GM21447 (cell line): ENCODE results near the gene STOML2.

ENCODE experiments used
- ATAC-seq: cut with Tn5 transposase; IDR thresholded peaks from one replicate; pipeline ENCODE4 v1.9.1; 2021; ENCODE audit not compliant: unreplicated experiment

Gene STOML2

DNA sequence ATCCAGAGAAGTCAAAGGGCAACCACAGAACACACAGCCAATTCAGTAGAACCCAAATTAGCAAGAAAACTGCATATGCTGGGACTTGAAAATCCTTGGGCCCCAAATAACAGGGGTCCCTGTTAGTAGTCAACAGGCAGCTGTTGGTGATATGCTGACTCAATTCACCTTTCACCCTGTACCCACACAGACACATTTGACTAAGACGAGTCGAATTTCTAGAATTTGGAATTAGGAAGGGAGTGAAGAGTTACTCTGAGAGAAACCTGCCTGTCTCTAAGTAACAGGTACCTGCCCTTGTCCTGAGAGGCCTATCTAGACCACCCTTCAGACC is 29.7 kb downstream of the STOML2 start:
- ATAC-seq: no peak

DNA sequence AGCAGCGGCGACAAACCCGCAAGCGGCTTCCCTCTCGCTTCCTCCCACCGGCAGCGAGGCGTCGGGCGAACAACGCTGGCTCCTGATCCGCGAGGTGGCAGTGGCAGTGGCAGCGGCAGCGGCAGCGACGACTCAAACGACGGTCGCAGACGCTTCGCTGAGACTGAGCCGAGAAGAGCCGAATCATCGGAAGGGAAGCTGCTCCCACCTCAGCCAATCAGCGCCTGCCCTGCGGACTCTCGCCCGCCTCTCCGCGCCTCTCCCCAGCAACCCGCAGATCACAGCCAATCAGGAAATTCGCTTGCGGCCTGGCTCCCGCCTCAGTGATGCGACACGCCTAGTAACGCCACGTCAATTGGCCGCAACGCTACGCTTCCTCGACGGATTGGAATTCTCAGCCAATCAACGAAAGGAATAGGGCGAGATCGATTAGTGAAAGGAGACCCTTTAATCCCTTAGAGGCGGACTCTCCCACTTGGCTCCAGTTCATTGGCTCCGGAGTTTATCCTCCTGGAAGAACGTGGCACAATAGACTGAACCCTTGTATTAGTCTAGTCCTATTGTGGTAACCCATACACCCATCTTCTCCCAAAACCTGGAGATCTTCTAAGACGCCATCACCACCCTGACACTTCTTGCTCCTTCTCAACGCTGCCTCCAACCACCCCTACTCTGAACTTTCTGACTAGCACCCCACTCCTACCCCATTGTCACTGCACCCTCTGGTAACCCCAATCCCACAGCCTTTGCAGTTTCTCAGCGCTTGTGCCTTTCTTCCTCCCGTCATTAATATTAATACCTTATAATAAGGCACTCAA is 30.3 kb downstream of the STOML2 start, which contains the start of gene VCP:
VCP (minus strand) TSS at position 165 of the 818 bp plus-strand sequence. CDS start 272 bp downstream, outside the sequence.
- peak; percentile 82 for ATAC-seq

DNA sequence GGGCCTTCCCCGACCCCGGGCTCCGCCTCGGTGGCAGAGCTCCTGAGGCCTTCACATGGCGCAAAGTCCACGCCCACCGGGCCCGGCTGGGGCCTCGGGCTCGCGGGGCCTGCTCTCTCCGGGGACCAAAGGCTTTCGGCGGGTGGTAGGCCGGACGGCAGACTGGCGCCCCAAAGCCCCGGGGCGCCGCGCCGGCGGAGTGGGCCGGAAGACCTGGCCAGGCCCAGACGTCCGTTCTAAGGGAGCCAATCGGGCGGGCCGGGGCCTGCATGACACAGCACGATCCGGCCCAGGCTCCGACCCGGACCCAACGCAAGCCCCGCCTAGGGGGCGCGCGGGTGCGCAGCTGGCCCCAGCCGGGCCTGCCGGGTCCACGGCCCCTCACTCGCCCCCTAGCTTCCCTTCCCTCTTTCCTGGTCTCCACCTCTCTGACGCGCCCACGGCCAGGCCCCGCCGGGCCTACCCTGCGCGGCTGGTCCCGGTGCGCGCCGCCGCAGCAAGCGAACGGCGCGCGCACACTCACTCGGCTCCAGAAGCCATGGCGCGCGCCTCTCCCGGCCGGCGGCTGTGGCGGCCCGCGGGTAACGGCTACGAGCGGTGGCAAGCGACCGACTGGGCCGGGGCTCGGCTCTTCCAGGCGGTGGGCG is 31.0 kb downstream of the STOML2 start:
- peak; percentile 46 for ATAC-seq

DNA sequence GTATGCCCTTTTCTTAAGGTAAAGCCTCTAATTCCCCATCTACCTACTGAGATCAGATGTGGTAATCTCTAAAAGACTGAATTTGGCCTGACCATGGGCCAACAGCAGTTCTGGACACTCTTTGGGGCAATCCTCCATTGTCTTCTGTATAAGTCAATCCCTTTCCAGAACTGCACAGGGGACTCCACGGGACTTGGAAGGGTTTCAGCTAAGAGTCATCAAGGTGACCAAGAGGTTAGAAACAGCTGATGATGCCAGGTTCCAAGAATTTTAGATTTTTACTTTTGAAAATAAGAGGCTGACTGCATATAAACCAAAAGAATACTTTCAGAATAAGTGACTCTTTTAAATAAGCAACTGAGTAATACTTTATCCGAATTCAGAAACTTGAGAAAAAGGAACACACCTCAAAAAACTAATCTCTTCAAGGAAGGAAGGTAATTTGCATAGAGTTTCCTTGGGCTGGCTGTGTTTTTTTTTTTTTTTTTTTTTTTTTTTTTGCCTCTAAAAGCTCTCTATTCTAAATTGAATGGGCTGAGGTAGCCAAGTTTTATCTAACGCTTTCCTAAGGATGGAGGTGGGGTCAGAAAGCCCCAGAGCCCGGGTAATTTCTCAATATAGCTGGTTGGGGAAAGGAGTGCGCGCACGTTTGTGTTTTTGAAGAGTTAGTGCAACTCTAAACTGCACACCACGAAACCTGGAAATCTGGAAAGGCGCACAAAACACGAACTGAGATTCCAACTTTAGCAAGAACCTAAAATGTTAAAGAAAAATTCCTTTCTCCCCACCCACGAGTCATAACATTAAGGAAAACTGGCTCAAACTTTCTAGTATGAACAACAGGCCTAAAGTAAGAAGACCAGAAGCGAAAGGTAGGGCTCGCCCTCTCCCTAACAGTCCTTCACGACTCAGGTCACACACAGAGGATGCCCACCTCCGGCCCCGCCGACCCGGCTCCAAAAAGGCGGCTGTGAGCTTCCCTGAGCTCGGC is 31.8 kb downstream of the STOML2 start:
- no peak for ATAC-seq

DNA sequence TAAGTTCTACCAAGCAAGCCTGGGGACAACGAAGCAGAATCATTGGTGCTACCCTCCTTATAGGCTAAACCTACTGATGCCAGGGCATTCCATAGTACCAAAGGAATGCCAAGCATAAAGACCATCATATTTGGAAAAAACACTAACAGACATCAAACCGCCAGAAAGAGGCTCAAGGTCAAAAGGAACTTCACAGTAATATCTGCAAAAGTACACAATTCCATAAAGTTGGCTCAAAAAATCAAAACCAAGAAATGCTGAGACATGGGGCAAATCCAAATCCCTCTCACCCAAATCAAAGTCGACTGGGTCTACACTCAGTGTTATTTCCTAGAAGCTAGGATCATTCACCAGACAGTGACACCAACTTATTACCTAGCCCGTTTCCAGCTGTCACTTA is 33.9 kb downstream of the STOML2 start:
- no peak for ATAC-seq

DNA sequence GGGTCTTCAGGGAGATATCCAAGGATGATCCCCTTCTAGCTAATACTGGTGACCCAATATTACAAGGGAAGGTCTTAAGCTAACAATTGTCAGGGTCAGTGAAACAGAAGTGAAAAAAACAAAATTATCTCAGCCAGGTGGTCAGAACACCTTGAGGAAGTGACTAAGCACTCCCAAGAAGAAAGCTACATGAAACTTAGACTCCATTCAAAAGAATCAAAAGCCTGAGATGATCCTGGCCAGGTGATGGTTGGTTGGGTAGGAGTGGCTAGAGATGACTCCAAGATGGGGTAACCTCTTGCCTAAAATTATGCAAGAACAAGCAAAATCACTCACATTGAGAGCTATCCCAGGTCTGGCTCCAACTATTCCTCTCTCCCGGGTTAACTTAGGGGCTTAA is 35.9 kb downstream of the STOML2 start:
- ATAC-seq: no peak

DNA sequence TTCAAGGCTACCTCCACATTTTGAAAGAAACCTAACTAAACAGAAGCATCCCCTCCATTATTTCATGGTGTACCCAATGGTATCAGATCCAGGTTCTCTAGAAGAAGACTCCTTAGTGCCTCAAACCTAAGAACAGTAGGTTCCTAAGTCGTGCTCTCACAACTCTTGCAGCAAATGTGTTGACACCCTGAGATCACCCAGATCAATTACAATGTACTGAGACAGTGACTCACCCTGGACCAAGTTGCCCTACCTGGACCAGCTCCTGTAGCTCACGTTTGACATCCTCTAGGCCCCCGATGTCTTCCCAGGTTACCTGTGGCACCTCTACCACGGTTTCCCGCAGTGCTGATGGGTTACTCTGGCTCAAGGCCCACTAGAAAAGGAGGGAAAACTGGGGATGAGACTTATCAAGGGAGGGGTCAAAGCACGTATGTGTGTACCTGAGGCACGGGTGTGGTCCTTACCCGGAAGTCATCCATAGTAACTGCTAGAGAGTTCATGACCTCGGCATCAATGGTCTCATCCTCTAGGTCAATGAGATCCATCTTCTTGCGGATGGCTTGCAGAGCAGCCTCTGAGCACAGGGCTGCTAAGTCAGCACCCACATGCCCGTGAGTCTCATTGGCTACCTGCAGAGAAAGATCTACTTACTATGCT is 42.3 kb downstream of the STOML2 start:
- ATAC-seq: no peak

DNA sequence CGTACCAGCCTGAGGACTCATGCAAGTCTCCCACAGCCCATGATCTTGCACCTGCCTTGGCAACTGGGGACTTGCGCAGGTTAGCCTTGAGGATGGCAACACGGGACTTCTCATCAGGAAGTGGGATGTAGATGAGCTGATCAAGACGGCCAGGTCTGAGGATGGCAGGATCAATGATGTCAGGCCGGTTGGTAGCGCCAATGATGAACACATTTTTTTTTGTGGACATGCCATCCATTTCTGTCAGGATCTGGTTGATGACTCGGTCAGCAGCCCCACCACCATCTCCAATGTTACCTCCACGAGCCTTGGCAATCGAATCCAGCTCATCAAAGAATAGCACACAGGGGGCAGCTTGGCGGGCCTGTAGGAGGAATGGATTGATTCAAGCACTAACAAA is 43.5 kb downstream of the STOML2 start:
- ATAC-seq: no peak

DNA sequence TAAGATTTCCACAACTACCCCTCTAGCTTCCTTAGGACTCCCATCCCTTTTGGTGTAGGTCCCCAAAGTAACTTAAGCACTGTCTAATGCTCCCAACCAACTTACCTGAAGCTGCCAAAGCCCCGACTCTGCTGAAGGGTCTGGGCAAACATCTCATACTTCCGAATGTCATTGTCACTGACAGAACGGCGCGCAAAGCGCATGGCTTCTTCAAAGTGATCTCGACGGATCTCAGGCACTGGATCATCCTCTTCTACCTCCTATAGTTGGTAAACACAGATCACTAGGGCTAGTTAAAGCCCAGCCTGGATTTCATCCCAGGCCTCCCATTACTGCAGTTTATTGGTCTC is 45.7 kb downstream of the STOML2 start:
- no peak for ATAC-seq

DNA sequence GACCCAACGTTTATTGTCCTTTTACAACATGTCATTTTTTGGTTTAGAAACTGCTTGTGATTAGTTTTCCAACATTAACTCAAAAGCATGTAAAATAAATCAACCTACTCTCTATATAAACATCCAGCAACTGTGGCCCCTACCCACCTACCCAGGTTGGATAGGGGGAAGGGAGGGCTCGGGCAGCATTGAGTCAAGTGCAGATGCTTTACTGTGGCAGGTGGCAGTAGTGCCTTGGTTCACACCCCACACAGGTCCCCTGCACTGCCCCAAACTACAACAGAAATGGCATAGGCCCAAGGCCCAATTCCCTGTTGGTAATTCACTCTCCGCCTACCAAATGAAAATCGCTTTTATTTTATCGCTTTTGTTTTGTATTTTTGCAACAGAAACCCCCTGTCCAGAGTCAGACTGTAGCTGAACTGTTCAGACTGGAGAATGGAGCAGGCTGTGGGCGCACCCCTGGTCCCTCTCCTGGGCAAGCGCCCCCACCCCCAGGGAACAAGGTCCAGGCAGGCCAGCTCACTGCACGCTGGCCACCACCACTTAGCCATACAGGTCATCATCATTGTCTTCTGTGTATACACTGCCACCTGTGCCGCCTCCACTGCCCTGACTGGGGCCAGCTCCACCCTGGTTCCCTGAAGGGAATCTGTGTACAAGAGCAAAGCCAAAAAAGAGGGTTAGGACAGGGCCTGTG is 46.2 kb downstream of the STOML2 start:
- ATAC-seq: no peak

DNA sequence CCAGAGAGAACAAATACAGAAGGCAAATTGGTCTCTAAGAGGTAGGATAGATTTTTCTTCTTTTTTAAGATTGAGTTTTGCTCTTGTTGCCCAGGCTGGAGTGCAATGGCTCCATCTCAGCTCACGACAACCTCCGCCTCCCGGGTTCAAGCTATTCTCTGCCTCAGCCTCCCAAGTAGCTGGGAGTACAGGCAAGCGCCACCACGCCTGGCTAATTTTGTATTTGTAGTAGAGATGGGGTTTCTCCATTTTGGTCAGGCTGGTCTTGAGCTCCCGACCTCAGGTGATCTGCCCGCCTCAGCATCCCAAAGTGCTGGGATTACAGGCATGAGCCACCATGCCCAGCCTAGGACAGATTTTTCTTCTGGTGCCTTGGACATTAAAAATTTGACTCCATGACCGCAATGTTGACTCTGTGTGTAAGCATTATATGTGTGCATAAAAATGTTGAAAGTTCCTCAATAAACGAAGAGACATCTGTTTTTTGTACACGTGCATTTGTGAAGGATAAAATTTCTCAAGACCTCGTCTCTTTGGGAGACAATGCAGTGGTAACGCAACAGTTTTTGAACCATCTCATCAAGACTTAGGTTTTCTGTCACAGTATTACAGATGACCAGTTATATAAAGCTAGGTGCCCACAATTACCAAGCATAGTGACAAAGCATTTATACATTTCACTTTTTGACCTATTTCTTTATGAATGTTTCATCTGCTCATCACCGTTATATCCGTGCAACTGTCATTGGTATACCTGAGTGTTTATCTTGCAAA is 47.9 kb downstream of the STOML2 start:
- no peak for ATAC-seq

DNA sequence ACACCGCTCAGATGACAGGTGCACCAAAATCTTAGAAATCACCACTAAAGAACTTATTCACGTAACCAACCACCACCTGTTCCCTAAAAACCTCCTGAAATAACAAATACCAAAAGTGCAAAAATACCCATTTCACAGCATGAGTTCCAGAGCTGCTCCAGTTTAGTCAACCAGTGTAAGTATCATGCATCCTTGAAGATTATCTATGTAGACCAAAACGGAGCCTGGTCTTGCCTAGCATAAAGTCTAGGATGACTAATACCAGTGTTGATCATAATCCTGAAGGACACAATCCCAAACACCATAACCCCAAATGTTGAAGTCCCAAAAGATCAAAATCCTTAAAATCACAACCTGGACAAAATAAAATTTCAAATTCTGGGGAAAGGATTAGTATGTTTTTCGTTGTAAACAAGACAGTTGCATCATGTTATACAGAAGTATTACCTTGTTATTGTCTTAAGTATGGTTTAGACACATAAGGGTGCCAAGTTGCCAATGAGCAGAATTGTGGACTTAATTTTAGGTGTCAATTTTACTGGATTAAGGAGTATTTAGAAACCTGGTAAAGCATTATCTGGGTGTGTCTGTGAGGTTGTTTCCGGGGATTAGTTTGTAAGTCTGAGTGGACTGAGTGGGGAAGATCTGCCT is 48.6 kb downstream of the STOML2 start:
- ATAC-seq: no peak

DNA sequence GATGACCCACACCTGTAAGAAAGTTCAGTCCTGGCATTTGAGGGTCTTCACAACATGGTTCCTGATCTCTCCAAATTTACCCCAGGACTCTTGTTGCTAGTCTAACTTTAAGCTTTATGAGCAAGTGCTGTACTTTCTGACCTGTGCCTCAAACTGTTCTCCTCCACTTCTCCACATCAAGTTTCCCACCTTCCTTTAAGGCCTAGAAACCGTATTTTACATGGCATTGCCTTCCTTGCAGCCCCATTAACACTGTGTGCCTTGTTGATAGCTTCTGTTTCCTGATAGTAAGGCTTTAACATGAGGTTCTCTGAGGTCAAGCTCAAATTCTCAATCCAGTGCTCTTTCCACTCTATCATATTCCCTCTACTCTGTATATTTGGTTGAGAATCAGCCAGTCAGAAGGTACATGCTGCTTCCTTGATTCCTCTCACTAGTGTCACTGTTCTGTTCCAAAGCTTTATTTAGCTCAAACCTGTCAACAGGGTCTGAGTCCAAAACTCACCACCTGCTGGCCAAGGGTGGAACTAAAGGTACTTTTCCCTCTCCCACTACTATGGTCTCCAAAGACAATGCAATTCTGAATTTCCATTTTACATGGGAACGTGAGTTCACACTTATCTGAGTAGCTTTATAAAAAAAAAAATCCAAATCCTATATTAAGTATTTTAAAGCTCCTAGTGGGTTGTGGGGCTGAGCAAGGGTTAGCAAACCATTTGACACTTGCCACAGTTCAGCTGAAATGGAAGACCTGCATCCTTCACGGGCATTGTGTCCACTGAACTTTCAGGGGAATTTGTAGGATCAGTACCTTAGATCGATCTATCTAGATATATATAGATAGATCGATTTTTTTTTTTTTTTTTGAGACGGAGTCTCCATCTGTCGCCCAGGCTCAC is 51.6 kb downstream of the STOML2 start:
- peak; percentile 65 for ATAC-seq
